SK-N-SH (cell line): ENCODE data around the gene CIC. TPM values are rescaled to one million over a fixed set of nuclear protein-coding genes. Genes with fewer than 3 reads are reported as not detected.

Experiments
- CTCF ChIA-PET: fragments of 300-600, 350-600 bp; formaldehyde crosslinking; extraction: SDS; loops from one replicate; lab custom pipeline; 2021; lab: Yijun Ruan, JAX
- POLR2A ChIA-PET: fragments of 350-600 bp; sonication (Branson Sonifier 250); formaldehyde crosslinking; extraction: SDS; loops from one replicate; lab custom pipeline; 2020; ENCODE audit warnings: antibody characterized with exemption, inconsistent platforms; lab: Yijun Ruan, JAX
- DNase-seq: peaks from one replicate; pipeline ENCODE4 v3.0.0; 2012
- H2AFZ ChIP-seq: fragments of 200-600 bp; sonication (generic); 2 replicates; pipeline ENCODE4 v1.8.1; 2016; ENCODE audit warnings: antibody characterized with exemption, mild to moderate bottlenecking, low read depth
- H3F3A ChIP-seq: fragments of 200-600 bp; sonication (generic); replicated peaks from 2 replicates; pipeline ENCODE3; 2016; ENCODE audit warnings: antibody characterized with exemption, mild to moderate bottlenecking; ENCODE audit not compliant: insufficient read depth
- H3K27ac ChIP-seq, 2 experiments: fragments of 200-500 bp in 1 of 2; fragments of 200-600 bp in 1 of 2; sonication (Bioruptor generic) in 1 of 2; sonication (generic), shearing (Covaris generic) in 1 of 2; 2 replicates each; pipeline versions ENCODE4 v1.5.1 to v1.6.1; 2014 to 2016; ENCODE audit warnings: low read depth in 2 of 2, inconsistent platforms in 1 of 2, low read length in 1 of 2, mild to moderate bottlenecking in 1 of 2, mixed read lengths in 1 of 2
- H3K27me3 ChIP-seq: fragments of 200-600 bp; sonication (generic), shearing (Covaris generic); 2 replicates; pipeline ENCODE4 v1.6.1; 2016; ENCODE audit warnings: mixed run types; ENCODE audit not compliant: insufficient read depth
- H3K36me3 ChIP-seq, 2 experiments: fragments of 200-500 bp in 1 of 2; fragments of 200-600 bp in 1 of 2; sonication (Bioruptor generic) in 1 of 2; sonication (generic) in 1 of 2; replicated peaks in 1 of 2; 2 replicates each; pipeline versions ENCODE3 to v1.5.1; 2014 to 2016; ENCODE audit warnings: low read length in 1 of 2, mild to moderate bottlenecking in 1 of 2; ENCODE audit not compliant: insufficient read depth in 2 of 2, control insufficient read depth in 1 of 2
- H3K4me1 ChIP-seq, 2 experiments: fragments of 200-500 bp in 1 of 2; fragments of 200-600 bp in 1 of 2; sonication (Bioruptor generic) in 1 of 2; sonication (generic), shearing (Covaris generic) in 1 of 2; 2 replicates each; pipeline versions ENCODE4 v1.5.1 to v1.6.1; 2014 to 2016; ENCODE audit warnings: low read depth in 1 of 2, low read length in 1 of 2, mixed run types in 1 of 2; ENCODE audit not compliant: insufficient read depth in 2 of 2, control insufficient read depth in 1 of 2
- H3K4me2 ChIP-seq: fragments of 200-600 bp; sonication (generic), shearing (Covaris generic); 2 replicates; pipeline ENCODE4 v1.6.1; 2017; ENCODE audit warnings: mixed run types
- H3K4me3 ChIP-seq, 2 experiments: fragments of 200-500 bp in 1 of 2; fragments of 200-600 bp in 1 of 2; sonication (Bioruptor generic) in 1 of 2; sonication (generic), shearing (Covaris generic) in 1 of 2; 2 replicates each; pipeline versions ENCODE4 v1.5.1 to v1.8.1; 2014 to 2016; ENCODE audit warnings: low read depth in 2 of 2, inconsistent platforms in 1 of 2, low read length in 1 of 2, mild to moderate bottlenecking in 1 of 2, mixed read lengths in 1 of 2, moderate library complexity in 1 of 2
- H3K79me2 ChIP-seq: fragments of 200-600 bp; sonication (generic); 2 replicates; pipeline ENCODE4 v1.8.1; 2017; ENCODE audit warnings: mild to moderate bottlenecking; ENCODE audit not compliant: insufficient read depth
- H3K9ac ChIP-seq: fragments of 200-600 bp; sonication (generic); 2 replicates; pipeline ENCODE4 v1.6.1; 2017; ENCODE audit warnings: mixed run types
- H3K9me2 ChIP-seq: fragments of 200-600 bp; sonication (generic); 2 replicates; pipeline ENCODE4 v1.6.1; 2017; ENCODE audit warnings: mixed run types
- H3K9me3 ChIP-seq: fragments of 200-600 bp; sonication (generic); 2 replicates; pipeline ENCODE4 v1.6.1; 2017; ENCODE audit warnings: mixed run types, mild to moderate bottlenecking, moderate library complexity
- H4K20me1 ChIP-seq: fragments of 200-600 bp; sonication (generic); 2 replicates; pipeline ENCODE4 v1.6.1; 2017; ENCODE audit warnings: mild to moderate bottlenecking, mixed run types; ENCODE audit not compliant: insufficient read depth
- ELF1 ChIP-seq: IDR thresholded peaks from 2 replicates; pipeline ENCODE4 v1.4.0; 2012
- EP300 ChIP-seq, 2 experiments: IDR thresholded peaks; 2 replicates each; pipeline versions ENCODE4 v1.4.0 to v1.6.1; 2012; ENCODE audit warnings: borderline replicate concordance in 1 of 2, low read depth in 1 of 2, low read length in 1 of 2
- FOXJ3 ChIP-seq: sonication (generic); formaldehyde crosslinking; IDR thresholded peaks from 2 replicates; pipeline ENCODE4 v1.5.1; 2020; ENCODE audit warnings: mild to moderate bottlenecking, missing genetic modification reagents
- FOXM1 ChIP-seq: IDR thresholded peaks from 2 replicates; pipeline ENCODE4 v1.4.0; 2012; ENCODE audit warnings: low read depth, mild to moderate bottlenecking
- GATA2 ChIP-seq: sonication (generic); formaldehyde crosslinking; IDR thresholded peaks from 2 replicates; pipeline ENCODE4 v1.5.0; 2020; ENCODE audit warnings: mild to moderate bottlenecking, missing genetic modification reagents
- NFIC ChIP-seq: IDR thresholded peaks from 2 replicates; pipeline ENCODE4 v1.4.0; 2012; ENCODE audit warnings: borderline replicate concordance
- PBX3 ChIP-seq: IDR thresholded peaks from 2 replicates; pipeline ENCODE4; 2012
- RAD21 ChIP-seq: IDR thresholded peaks from 2 replicates; pipeline ENCODE4 v1.6.1; 2012; ENCODE audit warnings: mild to moderate bottlenecking, low read length
- REST ChIP-seq: IDR thresholded peaks from 2 replicates; pipeline ENCODE4 v1.6.1; 2012; ENCODE audit warnings: mild to moderate bottlenecking, low read depth, low read length, moderate library complexity
- RXRA ChIP-seq: IDR thresholded peaks from 2 replicates; pipeline ENCODE4 v1.4.0; 2012; ENCODE audit warnings: low read depth, mild to moderate bottlenecking, borderline replicate concordance
- SMC3 ChIP-seq: IDR thresholded peaks from 2 replicates; pipeline ENCODE4 v1.6.1; 2012; ENCODE audit warnings: low read depth, low read length, improper control_type of control experiment
- USF1 ChIP-seq: IDR thresholded peaks from 2 replicates; pipeline ENCODE4 v1.4.0; 2012; ENCODE audit warnings: low read depth, borderline replicate concordance
- YY1 ChIP-seq: IDR thresholded peaks from 2 replicates; pipeline ENCODE4 v1.4.0; 2012; ENCODE audit warnings: low read depth, mild to moderate bottlenecking
- WGBS: methylation state at CpG from one replicate; pipeline ENCODE4 v1.1.6; 2017; ENCODE audit warnings: low lambda C conversion rate; 5-methylcytosine and 5-hydroxymethylcytosine counted together
- polyA plus RNA-seq, 3 experiments: library from polyadenylated mRNA; depleted of rRNA; stranded (reverse); fragments of >200 nt; gene quantifications; 2 replicates each; pipeline ENCODE4 v1.2.3, GENCODE V29; 2012
- TF ChIP-seq, protein P1 (sequence below): fragments of 200-600 bp; sonication (generic); IDR thresholded peaks from 2 replicates; pipeline ENCODE4 v1.6.1; 2017; ENCODE audit warnings: antibody characterized with exemption, mild to moderate bottlenecking, moderate library complexity
- TF ChIP-seq, protein P2 (sequence below): fragments of 150-350 bp; IDR thresholded peaks from 2 replicates; pipeline ENCODE4 v1.6.1; 2016; ENCODE audit warnings: mild to moderate bottlenecking, low read depth, low read length
- TF ChIP-seq, protein P3 (sequence below): fragments of 150-350 bp; IDR thresholded peaks from 2 replicates; pipeline ENCODE4 v1.6.1; 2017; ENCODE audit warnings: antibody characterized with exemption, low read length, low read depth, borderline replicate concordance

Gene CIC
- polyA plus RNA-seq, 1 of the 3 experiments (the other 2 are of a cell fraction), result 16.9 TPM

- TF ChIP-seq, protein P1, sequence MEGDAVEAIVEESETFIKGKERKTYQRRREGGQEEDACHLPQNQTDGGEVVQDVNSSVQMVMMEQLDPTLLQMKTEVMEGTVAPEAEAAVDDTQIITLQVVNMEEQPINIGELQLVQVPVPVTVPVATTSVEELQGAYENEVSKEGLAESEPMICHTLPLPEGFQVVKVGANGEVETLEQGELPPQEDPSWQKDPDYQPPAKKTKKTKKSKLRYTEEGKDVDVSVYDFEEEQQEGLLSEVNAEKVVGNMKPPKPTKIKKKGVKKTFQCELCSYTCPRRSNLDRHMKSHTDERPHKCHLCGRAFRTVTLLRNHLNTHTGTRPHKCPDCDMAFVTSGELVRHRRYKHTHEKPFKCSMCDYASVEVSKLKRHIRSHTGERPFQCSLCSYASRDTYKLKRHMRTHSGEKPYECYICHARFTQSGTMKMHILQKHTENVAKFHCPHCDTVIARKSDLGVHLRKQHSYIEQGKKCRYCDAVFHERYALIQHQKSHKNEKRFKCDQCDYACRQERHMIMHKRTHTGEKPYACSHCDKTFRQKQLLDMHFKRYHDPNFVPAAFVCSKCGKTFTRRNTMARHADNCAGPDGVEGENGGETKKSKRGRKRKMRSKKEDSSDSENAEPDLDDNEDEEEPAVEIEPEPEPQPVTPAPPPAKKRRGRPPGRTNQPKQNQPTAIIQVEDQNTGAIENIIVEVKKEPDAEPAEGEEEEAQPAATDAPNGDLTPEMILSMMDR, result peak; percentile 94
- TF ChIP-seq SMC3, result peak; percentile 75
- TF ChIP-seq RAD21, result peak; percentile 83; the same call in 1 of the 2 replicates
- TF ChIP-seq FOXJ3 (CRISPR knock-in tag), result no peak
- TF ChIP-seq, protein P2, sequence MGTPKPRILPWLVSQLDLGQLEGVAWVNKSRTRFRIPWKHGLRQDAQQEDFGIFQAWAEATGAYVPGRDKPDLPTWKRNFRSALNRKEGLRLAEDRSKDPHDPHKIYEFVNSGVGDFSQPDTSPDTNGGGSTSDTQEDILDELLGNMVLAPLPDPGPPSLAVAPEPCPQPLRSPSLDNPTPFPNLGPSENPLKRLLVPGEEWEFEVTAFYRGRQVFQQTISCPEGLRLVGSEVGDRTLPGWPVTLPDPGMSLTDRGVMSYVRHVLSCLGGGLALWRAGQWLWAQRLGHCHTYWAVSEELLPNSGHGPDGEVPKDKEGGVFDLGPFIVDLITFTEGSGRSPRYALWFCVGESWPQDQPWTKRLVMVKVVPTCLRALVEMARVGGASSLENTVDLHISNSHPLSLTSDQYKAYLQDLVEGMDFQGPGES, result no peak
- no peak for TF ChIP-seq FOXM1
- TF ChIP-seq RXRA, result no peak
- TF ChIP-seq ELF1, result peak; percentile 58; the same call in 1 of the 2 replicates
- no peak for TF ChIP-seq YY1
- no peak for TF ChIP-seq GATA2
- TF ChIP-seq PBX3, result no peak
- no peak for TF ChIP-seq USF1
These were observed 56.4 kb downstream of the CIC start, which contains the start of gene MEGF8 (continued) for GRCh38 chr19:42325308-42325895.

GRCh38 chr19:42325896-42326771 lies 57.1 kb downstream of the CIC start:
- Histone ChIP-seq H3K27me3 (no peaks in the 10 kb centered on the region), H3K9me2 (no peaks in the 10 kb centered on the region), H3K27ac (peak overlapping the region; percentile 69 to 71), H3K9ac (peak overlapping the region; percentile 93), H3K4me2 (peak overlapping the region; percentile 99), H3K36me3 (no peaks in the 10 kb centered on the region), H3K9me3 (no peaks in the 10 kb centered on the region), H3K4me3 (peak overlapping the region; percentile 80 to 99), H3F3A (no peaks in the 10 kb centered on the region), H3K79me2 (peaks cover 39% of the 10 kb centered on the region), H2AFZ (peak overlapping the region; percentile 99), H3K4me1 (peaks cover 8 to 16% of the 10 kb centered on the region in 2 experiments; a peak in 1 of 4 replicates), H4K20me1 (no peaks in the 10 kb centered on the region; the same call in 1 of the 2 replicates)
- ChIA-PET POLR2A (no interaction called here), CTCF (no interaction called here)
- WGBS, result 20% methylated on average over 14 of the region's 37 CpGs
- peak; percentile 62 for DNase-seq
- no peak for TF ChIP-seq NFIC
- TF ChIP-seq RXRA, result no peak
- TF ChIP-seq REST, result no peak
- TF ChIP-seq, protein P3, sequence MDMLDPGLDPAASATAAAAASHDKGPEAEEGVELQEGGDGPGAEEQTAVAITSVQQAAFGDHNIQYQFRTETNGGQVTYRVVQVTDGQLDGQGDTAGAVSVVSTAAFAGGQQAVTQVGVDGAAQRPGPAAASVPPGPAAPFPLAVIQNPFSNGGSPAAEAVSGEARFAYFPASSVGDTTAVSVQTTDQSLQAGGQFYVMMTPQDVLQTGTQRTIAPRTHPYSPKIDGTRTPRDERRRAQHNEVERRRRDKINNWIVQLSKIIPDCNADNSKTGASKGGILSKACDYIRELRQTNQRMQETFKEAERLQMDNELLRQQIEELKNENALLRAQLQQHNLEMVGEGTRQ, result no peak
- no peak for TF ChIP-seq EP300 (IDR thresholded peaks at IDR 0.05; ENCODE audit: borderline replicate concordance in 1 of 2, low read depth in 1 of 2, low read length in 1 of 2)
- TF ChIP-seq, protein P1, result peak; percentile 34
